ENCODE measurements around the gene EMC7. TPM values are rescaled to one million over a fixed set of nuclear protein-coding genes. Genes with fewer than 3 reads are reported as not detected.

Gene EMC7
- total and polyA plus RNA-seq, 9 of the 15 experiments (the other 6 are each of a cell fraction or from before 2014, with no cell fraction given) = 25.8 to 92.8 (median 49.7) TPM

DNA sequence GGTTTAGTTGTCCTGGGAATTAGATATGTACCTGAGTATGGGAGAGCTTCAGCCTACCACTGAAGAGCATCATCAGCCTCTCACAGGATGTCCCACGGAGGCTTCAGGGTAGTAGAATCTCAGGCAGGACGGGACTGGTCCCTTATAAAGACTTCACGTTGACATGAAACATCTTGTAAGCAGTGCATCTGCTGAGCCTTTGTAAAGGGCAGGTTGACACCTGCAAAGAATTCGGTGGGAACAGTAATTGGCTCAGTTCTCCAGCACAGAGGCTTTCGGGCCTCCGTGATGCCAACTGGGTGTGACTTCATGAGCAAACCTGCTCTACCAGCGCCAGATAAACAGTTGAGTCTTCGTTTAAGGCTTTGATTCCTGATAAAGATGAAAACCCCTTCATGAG lies 35.7 kb downstream of the EMC7 start:
- no TSS peak for BruUV-seq (replicated peaks)
- in situ Hi-C loops (cut with MboI) = loop anchor here (10.0 kb wide), 1 partner anchor 299 kb away; the partner anchor contains the start of gene LPCAT4
- 6% methylated on average over 8 of the region's 8 CpGs for WGBS (ENCODE audit: insufficient coverage, low coverage, missing lambda C conversion rate)
- Histone ChIP-seq H3K4me1 (replicated peaks in 1 of 2; ENCODE audit: control insufficient read depth in 2 of 2, insufficient read depth in 2 of 2, low read length in 2 of 2) (no peaks in the 10 kb centered on the region), H3K4me3 (no peak overlapping the region), H2AFZ (ENCODE audit: low read depth, low read length) (no peak overlapping the region), H3K27me3 (ENCODE audit: control insufficient read depth in 2 of 2, insufficient read depth in 2 of 2, low read length in 2 of 2) (peaks cover 0 to 3% of the 10 kb centered on the region in 2 experiments; a peak in 2 of 5 replicates), H3K79me2 (ENCODE audit: control insufficient read depth, insufficient read depth, low read length) (no peaks in the 10 kb centered on the region), H3K9ac (ENCODE audit: insufficient read depth in 1 of 2, low read depth in 2 of 2, low read length in 2 of 2) (no peak overlapping the region), H3K9me3 (replicated peaks; ENCODE audit: control insufficient read depth, insufficient read depth, low read depth, low read length) (no peaks in the 10 kb centered on the region; the same call in 1 of the 2 replicates), H3K27ac (ENCODE audit: extremely low read depth, low read depth, low read length) (no peak overlapping the region), H3K4me2 (ENCODE audit: insufficient read depth, low read length) (no peak overlapping the region), H3K36me3 (ENCODE audit: control insufficient read depth, insufficient read depth, low read length) (no peaks in the 10 kb centered on the region), H4K20me1 (replicated peaks; ENCODE audit: control insufficient read depth, insufficient read depth, low read length) (no peaks in the 10 kb centered on the region), H3K9me1 (ENCODE audit: control insufficient read depth, insufficient read depth, low read length) (no peaks in the 10 kb centered on the region)
- no peak for ATAC-seq
- intact Hi-C loops (cut with micrococcal nuclease) = loop anchor here (2.0 kb wide), 1 partner anchor 43 kb away; no protein-coding TSS in a partner anchor
- FAIRE-seq = no peak
- DNase-seq (ENCODE audit: extremely low read depth in 1 of 4, low spot score in 3 of 4) = no peak
- TF ChIP-seq, protein P1, sequence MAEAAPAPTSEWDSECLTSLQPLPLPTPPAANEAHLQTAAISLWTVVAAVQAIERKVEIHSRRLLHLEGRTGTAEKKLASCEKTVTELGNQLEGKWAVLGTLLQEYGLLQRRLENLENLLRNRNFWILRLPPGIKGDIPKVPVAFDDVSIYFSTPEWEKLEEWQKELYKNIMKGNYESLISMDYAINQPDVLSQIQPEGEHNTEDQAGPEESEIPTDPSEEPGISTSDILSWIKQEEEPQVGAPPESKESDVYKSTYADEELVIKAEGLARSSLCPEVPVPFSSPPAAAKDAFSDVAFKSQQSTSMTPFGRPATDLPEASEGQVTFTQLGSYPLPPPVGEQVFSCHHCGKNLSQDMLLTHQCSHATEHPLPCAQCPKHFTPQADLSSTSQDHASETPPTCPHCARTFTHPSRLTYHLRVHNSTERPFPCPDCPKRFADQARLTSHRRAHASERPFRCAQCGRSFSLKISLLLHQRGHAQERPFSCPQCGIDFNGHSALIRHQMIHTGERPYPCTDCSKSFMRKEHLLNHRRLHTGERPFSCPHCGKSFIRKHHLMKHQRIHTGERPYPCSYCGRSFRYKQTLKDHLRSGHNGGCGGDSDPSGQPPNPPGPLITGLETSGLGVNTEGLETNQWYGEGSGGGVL (CRISPR knock-in tag; IDR thresholded peaks at IDR 0.05) = no peak
- TF ChIP-seq MAFF (IDR thresholded peaks at IDR 0.05; ENCODE audit: low read length) (no peak), ZNF239 (CRISPR knock-in tag; IDR thresholded peaks at IDR 0.05) (no peak)
- TF ChIP-seq, protein P2, sequence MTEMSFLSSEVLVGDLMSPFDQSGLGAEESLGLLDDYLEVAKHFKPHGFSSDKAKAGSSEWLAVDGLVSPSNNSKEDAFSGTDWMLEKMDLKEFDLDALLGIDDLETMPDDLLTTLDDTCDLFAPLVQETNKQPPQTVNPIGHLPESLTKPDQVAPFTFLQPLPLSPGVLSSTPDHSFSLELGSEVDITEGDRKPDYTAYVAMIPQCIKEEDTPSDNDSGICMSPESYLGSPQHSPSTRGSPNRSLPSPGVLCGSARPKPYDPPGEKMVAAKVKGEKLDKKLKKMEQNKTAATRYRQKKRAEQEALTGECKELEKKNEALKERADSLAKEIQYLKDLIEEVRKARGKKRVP (CRISPR knock-in tag; IDR thresholded peaks at IDR 0.05) = no peak
- POLR2A ChIA-PET = interaction anchor here (0.6 kb wide), 1 partner anchor 752 kb away, joined by 4 read pairs; no protein-coding TSS in a partner anchor
- CTCF ChIA-PET (ENCODE audit: low intra/inter-chr PET ratio) = no interaction called here

All from K562 (cell line).